HEK293 (cell line): ENCODE measurements around the gene DOCK1.

ENCODE experiments used
- YY1 ChIP-seq: fragments of 450-650 bp; formaldehyde crosslinking; IDR thresholded peaks from 2 replicates; pipeline ENCODE4 v1.5.1; 2018; ENCODE audit warnings: missing biosample characterization, missing genetic modification characterization
- ZBTB7A ChIP-seq: fragments of 450-650 bp; formaldehyde crosslinking; IDR thresholded peaks from 2 replicates; pipeline ENCODE4 v1.5.1; 2016; ENCODE audit warnings: low read depth, missing biosample characterization, missing genetic modification characterization
- TF ChIP-seq, protein P1 (sequence below): fragments of 450-650 bp; formaldehyde crosslinking; IDR thresholded peaks from 2 replicates; pipeline ENCODE4 v1.5.1; 2016; ENCODE audit warnings: missing biosample characterization, missing genetic modification characterization
- TF ChIP-seq, protein P2 (sequence below): IDR thresholded peaks from 2 replicates; pipeline ENCODE4 v1.6.1; 2011; ENCODE audit warnings: mild to moderate bottlenecking, low read depth, low read length, borderline replicate concordance

DNA sequence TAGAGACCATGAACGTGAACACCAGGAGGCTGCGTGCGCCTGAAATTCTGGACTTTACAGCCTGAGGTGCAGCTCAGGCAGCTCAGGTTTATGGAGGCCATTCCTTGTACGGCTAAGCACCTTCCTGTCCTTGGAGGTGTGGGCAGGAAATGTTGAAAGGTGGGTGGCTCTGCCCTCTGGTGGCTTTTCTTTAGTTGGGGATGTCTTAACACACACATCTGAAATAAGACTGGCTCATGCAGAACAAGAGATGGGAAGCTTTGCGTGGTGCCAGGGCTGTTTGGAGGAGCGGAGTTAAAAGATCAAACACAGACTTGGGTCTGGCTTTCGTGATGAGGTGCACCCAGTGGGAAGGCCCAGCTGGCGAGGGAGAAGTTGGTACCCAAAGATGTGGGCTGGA is 64.1 kb downstream of the DOCK1 start:
- TF ChIP-seq, protein P1, sequence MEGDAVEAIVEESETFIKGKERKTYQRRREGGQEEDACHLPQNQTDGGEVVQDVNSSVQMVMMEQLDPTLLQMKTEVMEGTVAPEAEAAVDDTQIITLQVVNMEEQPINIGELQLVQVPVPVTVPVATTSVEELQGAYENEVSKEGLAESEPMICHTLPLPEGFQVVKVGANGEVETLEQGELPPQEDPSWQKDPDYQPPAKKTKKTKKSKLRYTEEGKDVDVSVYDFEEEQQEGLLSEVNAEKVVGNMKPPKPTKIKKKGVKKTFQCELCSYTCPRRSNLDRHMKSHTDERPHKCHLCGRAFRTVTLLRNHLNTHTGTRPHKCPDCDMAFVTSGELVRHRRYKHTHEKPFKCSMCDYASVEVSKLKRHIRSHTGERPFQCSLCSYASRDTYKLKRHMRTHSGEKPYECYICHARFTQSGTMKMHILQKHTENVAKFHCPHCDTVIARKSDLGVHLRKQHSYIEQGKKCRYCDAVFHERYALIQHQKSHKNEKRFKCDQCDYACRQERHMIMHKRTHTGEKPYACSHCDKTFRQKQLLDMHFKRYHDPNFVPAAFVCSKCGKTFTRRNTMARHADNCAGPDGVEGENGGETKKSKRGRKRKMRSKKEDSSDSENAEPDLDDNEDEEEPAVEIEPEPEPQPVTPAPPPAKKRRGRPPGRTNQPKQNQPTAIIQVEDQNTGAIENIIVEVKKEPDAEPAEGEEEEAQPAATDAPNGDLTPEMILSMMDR: peak; percentile 30; the same call in 1 of the 2 replicates
- TF ChIP-seq ZBTB7A (tag by site-specific recombination) (no peak), YY1 (tag by site-specific recombination) (no peak)
- TF ChIP-seq, protein P2, sequence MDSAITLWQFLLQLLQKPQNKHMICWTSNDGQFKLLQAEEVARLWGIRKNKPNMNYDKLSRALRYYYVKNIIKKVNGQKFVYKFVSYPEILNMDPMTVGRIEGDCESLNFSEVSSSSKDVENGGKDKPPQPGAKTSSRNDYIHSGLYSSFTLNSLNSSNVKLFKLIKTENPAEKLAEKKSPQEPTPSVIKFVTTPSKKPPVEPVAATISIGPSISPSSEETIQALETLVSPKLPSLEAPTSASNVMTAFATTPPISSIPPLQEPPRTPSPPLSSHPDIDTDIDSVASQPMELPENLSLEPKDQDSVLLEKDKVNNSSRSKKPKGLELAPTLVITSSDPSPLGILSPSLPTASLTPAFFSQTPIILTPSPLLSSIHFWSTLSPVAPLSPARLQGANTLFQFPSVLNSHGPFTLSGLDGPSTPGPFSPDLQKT: no peak
